AG10803 (cell line): ENCODE results near the gene SHISA3.
"Not testable (repeated sequence)": the region's sequence is repeated elsewhere in the genome, so short reads cannot be mapped to it uniquely, and the experiment has no call there.

Source experiments
- DNase-seq: peaks from one replicate; pipeline ENCODE4 v3.0.0; 2010; ENCODE audit warnings: low read depth
- H3K4me3 ChIP-seq: 2 replicates; pipeline ENCODE4 v1.5.1; 2011; ENCODE audit warnings: mild to moderate bottlenecking, low read length, control low read depth
- TF ChIP-seq, protein P1 (sequence below): conservative IDR thresholded peaks from 2 replicates; pipeline ENCODE4 v1.5.1; 2011; ENCODE audit warnings: mild to moderate bottlenecking, low read length, control low read depth, inconsistent platforms

The SHISA3 gene

GRCh38 chr4:42369489-42369888, 27.8 kb upstream of the SHISA3 start:
- no peak for DNase-seq
- TF ChIP-seq, protein P1, sequence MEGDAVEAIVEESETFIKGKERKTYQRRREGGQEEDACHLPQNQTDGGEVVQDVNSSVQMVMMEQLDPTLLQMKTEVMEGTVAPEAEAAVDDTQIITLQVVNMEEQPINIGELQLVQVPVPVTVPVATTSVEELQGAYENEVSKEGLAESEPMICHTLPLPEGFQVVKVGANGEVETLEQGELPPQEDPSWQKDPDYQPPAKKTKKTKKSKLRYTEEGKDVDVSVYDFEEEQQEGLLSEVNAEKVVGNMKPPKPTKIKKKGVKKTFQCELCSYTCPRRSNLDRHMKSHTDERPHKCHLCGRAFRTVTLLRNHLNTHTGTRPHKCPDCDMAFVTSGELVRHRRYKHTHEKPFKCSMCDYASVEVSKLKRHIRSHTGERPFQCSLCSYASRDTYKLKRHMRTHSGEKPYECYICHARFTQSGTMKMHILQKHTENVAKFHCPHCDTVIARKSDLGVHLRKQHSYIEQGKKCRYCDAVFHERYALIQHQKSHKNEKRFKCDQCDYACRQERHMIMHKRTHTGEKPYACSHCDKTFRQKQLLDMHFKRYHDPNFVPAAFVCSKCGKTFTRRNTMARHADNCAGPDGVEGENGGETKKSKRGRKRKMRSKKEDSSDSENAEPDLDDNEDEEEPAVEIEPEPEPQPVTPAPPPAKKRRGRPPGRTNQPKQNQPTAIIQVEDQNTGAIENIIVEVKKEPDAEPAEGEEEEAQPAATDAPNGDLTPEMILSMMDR: no peak
- no peak overlapping the region for H3K4me3 ChIP-seq

- TF ChIP-seq, protein P1: peak; percentile 55
- DNase-seq: peak; percentile 42
Observed at GRCh38 chr4:42371305-42372252, 25.7 kb upstream of the SHISA3 start.

GRCh38 chr4:42372303-42372702, 25.0 kb upstream of the SHISA3 start:
- DNase-seq, H3K4me3 ChIP-seq: not testable (repeated sequence)

More at GRCh38 chr4:42371305-42372252, 25.7 kb upstream of the SHISA3 start:
- H3K4me3 ChIP-seq: no peak overlapping the region

GRCh38 chr4:42377497-42377896, 19.8 kb upstream of the SHISA3 start:
- no peak for DNase-seq
- TF ChIP-seq, protein P1: no peak
- H3K4me3 ChIP-seq: no peak overlapping the region

- TF ChIP-seq, protein P1: no peak
- no peak for DNase-seq
- H3K4me3 ChIP-seq: no peak overlapping the region
Observed at GRCh38 chr4:42381666-42382065, 15.6 kb upstream of the SHISA3 start.

DNA sequence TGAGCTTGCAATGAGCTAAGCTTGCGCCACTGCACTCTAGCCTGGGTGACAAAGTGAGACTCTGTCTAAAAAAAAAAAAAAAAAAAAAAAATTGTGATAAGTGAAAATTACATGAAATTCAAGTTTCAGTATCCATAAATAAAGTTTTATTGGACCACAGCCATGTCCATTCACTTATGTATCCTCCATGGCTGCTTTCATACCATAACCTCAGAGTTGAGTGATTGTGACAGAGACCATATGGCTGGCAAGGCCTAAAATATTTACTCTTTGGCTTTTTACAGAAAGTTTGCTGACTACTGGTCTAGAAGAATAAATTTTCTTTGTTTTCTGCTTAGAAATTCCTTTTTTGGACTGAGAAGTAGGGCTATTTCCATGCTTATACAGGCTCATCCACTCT, 11.8 kb upstream of the SHISA3 start:
- H3K4me3 ChIP-seq: no peak overlapping the region
- no peak for DNase-seq
- TF ChIP-seq, protein P1: no peak

DNA sequence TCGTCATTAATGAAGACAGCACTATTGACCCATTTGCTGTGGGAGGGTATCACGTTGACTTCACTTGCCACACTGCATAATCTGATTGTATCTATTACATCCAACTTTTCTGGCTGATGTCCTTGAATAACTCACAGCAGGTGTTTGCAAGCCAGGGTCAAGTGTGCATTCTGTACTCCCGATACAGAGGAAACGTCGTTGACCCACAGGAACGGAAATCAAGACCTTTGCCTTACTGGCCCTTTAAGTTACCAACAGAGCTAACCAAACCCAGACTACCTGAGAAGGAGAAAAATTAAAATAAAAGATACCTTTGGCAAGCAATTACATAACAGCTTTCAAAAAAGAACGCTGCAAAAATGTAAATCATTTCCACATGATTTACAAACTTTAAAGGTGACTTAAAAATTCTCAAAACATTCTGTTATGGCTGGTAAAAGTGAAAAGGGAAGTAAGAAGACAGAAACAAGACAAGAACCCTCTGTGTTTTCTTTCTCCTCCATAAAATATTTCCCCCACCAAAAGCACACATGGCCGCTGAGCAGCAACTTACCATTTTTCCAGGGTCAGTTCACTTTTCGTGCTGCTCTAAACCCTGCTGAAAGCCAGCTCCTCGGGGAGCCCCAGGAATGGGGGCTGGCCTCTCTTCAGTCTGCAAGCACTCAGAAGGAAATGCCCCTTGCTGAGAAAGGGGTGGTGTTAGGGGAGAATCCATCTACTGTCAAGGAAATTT, 6.5 kb upstream of the SHISA3 start:
- H3K4me3 ChIP-seq: no peak overlapping the region
- no peak for DNase-seq
- TF ChIP-seq, protein P1: no peak
